AG04450 (cell line): ENCODE results near the gene DDR2. TPM values are rescaled to one million over a fixed set of nuclear protein-coding genes. Genes with fewer than 3 reads are reported as not detected.

Experiments used
- CTCF ChIA-PET: fragments of 300-600, 350-600 bp; formaldehyde crosslinking; extraction: SDS; loops from one replicate; lab custom pipeline; 2022; ENCODE audit warnings: antibody characterized with exemption, inconsistent platforms; lab: Charles Lee
- POLR2A ChIA-PET: fragments of 350-600 bp; formaldehyde crosslinking; extraction: SDS; loops from one replicate; lab custom pipeline; 2021; ENCODE audit warnings: antibody characterized with exemption, inconsistent platforms; lab: Yijun Ruan, JAX
- DNase-seq: peaks from one replicate; pipeline ENCODE4 v3.0.0-alpha.2; 2011; ENCODE audit warnings: low read depth, low spot score
- H3K27ac ChIP-seq: one replicate; pipeline ENCODE4 v1.5.1; 2012; ENCODE audit warnings: low read depth, low read length, control low read depth
- H3K27me3 ChIP-seq: one replicate; pipeline ENCODE4 v1.6.0; 2012; ENCODE audit warnings: low read length; ENCODE audit not compliant: control insufficient read depth, insufficient read depth
- H3K4me3 ChIP-seq: 2 replicates; pipeline ENCODE4 v1.5.1; 2011; ENCODE audit warnings: mild to moderate bottlenecking, low read depth, low read length, control low read depth
- H3K9me3 ChIP-seq: 2 replicates; pipeline ENCODE4 v1.5.1; 2012; ENCODE audit warnings: low read length; ENCODE audit not compliant: control insufficient read depth, insufficient read depth
- polyA plus RNA-seq: library from polyadenylated mRNA; depleted of rRNA; stranded (reverse); fragments of >200 nt; gene quantifications from 2 replicates; pipeline ENCODE4 v1.2.3, GENCODE V29; 2011
- TF ChIP-seq, protein P1 (sequence below): IDR thresholded peaks from 2 replicates; pipeline ENCODE4 v1.5.1; 2011; ENCODE audit warnings: low read depth, low read length, control low read depth, inconsistent platforms

DDR2 gene
- polyA plus RNA-seq, 1 experiment, result 194 TPM

DNA sequence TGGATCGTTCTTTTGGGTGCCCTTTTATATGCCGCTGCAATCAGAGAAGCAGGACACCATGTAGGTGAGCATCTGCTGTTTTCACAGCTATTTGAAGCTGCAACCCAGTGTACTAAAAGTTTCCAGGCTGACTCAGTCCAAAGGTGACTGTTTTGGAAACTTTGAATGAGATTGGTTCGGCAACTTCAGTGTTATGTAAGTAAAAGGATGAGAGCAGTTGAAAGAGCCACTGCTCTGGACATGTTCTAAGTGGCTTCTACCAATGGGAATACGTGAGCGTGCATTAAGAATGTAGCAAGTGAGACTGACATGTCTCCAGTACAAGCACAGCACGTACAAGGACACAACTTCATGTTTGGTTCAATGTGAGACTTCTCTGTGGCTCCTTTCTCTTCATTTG lies 55.6 kb downstream of the DDR2 start:
- DNase-seq, result no peak
- no peaks in the 10 kb centered on the region for H3K9me3 ChIP-seq
- H3K27me3 ChIP-seq, result no peaks in the 10 kb centered on the region
- CTCF ChIA-PET, result interaction anchor here (1.2 to 1.3 kb wide), 2 partner anchors 10 to 74 kb away, joined by 3 to 5 read pairs; no protein-coding TSS in a partner anchor
- H3K4me3 ChIP-seq, result no peak overlapping the region
- H3K27ac ChIP-seq, result no peak overlapping the region
- TF ChIP-seq, protein P1, sequence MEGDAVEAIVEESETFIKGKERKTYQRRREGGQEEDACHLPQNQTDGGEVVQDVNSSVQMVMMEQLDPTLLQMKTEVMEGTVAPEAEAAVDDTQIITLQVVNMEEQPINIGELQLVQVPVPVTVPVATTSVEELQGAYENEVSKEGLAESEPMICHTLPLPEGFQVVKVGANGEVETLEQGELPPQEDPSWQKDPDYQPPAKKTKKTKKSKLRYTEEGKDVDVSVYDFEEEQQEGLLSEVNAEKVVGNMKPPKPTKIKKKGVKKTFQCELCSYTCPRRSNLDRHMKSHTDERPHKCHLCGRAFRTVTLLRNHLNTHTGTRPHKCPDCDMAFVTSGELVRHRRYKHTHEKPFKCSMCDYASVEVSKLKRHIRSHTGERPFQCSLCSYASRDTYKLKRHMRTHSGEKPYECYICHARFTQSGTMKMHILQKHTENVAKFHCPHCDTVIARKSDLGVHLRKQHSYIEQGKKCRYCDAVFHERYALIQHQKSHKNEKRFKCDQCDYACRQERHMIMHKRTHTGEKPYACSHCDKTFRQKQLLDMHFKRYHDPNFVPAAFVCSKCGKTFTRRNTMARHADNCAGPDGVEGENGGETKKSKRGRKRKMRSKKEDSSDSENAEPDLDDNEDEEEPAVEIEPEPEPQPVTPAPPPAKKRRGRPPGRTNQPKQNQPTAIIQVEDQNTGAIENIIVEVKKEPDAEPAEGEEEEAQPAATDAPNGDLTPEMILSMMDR, result no peak
- POLR2A ChIA-PET, result no interaction called here

DNA sequence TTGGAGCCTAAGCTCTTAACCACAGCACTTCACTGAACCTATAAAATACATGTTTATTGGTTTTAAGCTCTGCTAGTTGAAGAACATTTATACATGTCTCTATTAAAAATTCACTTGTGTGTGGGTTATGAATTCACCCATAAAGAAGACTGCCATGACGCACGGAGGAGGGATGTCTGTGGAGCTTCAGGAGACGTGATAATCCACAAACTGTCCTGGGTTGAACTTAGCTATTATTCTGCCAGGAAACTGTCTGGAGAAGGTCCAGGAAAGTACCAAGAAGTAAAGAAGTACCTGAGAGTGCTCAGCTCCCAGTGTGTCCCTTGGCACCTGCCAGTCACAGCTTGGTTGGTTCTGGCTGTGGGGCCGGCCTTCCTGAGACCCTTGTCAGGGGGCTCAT lies 56.3 kb downstream of the DDR2 start:
- DNase-seq, result no peak
- H3K4me3 ChIP-seq, result no peak overlapping the region
- TF ChIP-seq, protein P1, result no peak
- no peaks in the 10 kb centered on the region for H3K27me3 ChIP-seq
- POLR2A ChIA-PET, result no interaction called here
- no peak overlapping the region for H3K27ac ChIP-seq
- no peaks in the 10 kb centered on the region for H3K9me3 ChIP-seq
- CTCF ChIA-PET, result interaction anchor here (1.2 to 1.3 kb wide), 2 partner anchors 10 to 75 kb away, joined by 3 to 5 read pairs; no protein-coding TSS in a partner anchor

DNA sequence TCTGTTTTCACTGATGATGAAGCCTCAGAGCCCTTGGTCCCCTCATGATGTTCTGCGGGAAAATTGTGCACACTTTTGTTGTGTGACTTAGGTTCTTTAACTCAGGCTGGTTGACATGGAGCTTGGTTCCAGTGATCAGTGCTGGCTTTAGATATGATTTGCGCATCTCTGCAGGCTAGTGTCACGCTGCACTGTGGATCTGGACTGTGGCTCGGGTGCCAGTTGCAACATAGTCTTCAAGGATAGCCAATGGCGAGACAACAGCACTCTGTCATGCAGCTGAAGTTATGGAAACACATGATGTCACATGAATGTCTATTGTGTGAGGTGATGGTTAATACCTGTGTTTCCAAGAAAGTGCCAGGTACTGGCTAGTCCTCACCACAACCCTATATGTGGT lies 56.7 kb downstream of the DDR2 start:
- Histone ChIP-seq H3K27ac (no peak overlapping the region), H3K27me3 (no peaks in the 10 kb centered on the region), H3K9me3 (no peaks in the 10 kb centered on the region), H3K4me3 (no peak overlapping the region)
- TF ChIP-seq, protein P1, result no peak
- CTCF ChIA-PET, result interaction anchor here (1.2 to 1.4 kb wide), 3 partner anchors 11 to 75 kb away, joined by 3 to 5 read pairs (median 4); no protein-coding TSS in a partner anchor
- no peak for DNase-seq
- POLR2A ChIA-PET, result no interaction called here

DNA sequence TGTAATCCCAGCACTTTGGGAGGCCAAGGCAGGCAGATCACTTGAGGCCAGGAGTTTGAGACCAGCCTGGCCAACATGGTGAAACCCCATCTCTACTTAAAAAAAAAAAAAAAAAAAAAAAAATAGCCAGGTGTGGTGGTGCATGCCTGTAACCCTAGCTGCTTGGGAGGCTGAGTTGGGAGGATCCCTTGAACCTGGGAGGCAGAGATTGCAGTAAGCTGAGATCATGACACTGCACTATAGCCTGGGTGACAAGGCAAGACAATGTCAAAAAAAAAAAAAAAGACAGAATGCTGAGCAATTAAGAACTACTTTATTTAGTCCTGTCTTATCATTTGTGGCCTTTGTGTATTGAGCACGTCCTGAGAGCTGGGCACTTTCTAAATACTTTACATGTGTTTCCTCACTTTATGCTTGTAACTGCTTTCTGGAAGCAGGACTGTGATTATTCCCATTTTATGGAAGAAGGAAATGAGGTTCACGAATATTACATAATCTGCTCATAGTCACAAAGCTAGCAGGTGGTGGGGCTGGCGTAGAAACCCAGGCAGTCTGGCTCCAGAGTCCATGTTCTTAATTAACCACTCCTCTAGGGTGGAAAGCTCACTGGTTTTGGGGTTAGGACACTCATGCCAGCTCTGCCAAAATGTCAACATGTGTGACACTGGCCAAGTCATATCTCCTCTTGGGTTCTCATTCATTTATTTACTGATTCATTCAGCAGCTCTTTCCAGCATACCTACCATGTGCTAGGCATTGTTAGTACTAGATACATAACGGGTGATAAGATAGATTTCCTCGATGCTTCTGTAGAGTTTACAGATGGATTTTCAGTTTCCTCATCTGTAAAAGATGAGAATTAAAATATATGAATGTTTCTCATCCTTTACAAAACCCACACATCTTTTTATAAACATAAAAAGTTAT lies 57.7 kb downstream of the DDR2 start:
- ChIA-PET POLR2A (interaction anchor here (1.1 to 1.9 kb wide), 3 partner anchors 19 to 77 kb away, joined by 3 to 4 read pairs (median 3); no protein-coding TSS in a partner anchor), CTCF (interaction anchor here (0.6 to 1.4 kb wide), 2 partner anchors 19 to 76 kb away, joined by 3 to 4 read pairs; no protein-coding TSS in a partner anchor)
- TF ChIP-seq, protein P1, result no peak
- Histone ChIP-seq H3K4me3 (peak overlapping the region; percentile 14; the same call in 1 of the 2 replicates), H3K27me3 (no peaks in the 10 kb centered on the region), H3K27ac (peak overlapping the region; percentile 54), H3K9me3 (no peaks in the 10 kb centered on the region)
- DNase-seq, result no peak
